ENCODE data around the gene NBDY. TPM values are rescaled to one million over a fixed set of nuclear protein-coding genes. Genes with fewer than 3 reads are reported as not detected.

NBDY gene
- total RNA-seq, 1 experiment from 2014 or later = 16.2 TPM

DNA sequence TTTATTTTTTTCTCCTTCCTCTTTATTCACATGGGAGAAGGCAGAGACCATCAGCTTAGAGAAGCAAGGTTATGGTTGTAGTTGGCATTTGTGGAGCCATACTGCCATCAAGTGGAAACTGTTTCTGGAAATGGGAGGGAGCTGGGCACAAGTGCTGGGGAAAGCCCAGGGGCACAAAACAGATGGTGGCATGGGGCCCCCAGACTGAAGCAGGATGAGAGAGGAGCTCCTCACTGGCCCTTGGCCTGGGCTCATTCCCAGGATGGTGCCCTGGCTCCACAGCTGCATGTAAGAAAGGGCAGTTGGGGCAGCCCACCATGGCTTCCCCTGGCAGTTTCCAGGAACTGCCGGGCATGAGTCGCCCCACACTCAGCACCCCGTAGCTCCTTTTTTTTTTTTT is 59.2 kb downstream of the NBDY start:
- no peaks in the 10 kb centered on the region for H3K9me3 ChIP-seq (replicated peaks)
- no peaks in the 10 kb centered on the region for H3K27me3 ChIP-seq
- H3K4me3 ChIP-seq = no peak overlapping the region
- no peaks in the 10 kb centered on the region for H3K36me3 ChIP-seq
- DNase-seq = no peak
- no peaks in the 10 kb centered on the region for H3K4me1 ChIP-seq
- H3K27ac ChIP-seq = no peak overlapping the region

DNA sequence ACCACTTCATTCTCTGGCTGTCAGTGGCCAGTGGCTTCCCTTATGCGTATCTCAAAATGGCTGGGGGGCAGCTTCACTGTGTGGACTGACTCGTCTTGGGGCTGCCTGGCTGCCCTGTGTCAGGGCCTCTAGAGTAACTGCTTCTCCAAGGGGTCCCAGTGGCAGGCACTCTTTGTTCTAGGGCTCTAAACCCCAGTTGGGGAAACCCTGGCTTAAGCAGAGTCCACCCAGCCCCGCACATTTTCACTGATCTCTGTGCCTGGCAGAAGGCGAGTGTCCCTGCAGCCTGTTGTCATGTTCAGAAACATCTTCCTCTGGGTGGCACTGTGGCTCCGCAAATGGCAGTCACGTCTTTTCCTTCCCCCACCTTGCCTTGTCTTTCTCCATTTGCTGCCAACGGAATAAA is 59.7 kb downstream of the NBDY start:
- H3K27me3 ChIP-seq = no peaks in the 10 kb centered on the region
- H3K27ac ChIP-seq = no peak overlapping the region
- H3K36me3 ChIP-seq = no peaks in the 10 kb centered on the region
- H3K4me1 ChIP-seq = no peaks in the 10 kb centered on the region
- H3K4me3 ChIP-seq = no peak overlapping the region
- no peak for DNase-seq
- H3K9me3 ChIP-seq (replicated peaks) = no peaks in the 10 kb centered on the region

DNA sequence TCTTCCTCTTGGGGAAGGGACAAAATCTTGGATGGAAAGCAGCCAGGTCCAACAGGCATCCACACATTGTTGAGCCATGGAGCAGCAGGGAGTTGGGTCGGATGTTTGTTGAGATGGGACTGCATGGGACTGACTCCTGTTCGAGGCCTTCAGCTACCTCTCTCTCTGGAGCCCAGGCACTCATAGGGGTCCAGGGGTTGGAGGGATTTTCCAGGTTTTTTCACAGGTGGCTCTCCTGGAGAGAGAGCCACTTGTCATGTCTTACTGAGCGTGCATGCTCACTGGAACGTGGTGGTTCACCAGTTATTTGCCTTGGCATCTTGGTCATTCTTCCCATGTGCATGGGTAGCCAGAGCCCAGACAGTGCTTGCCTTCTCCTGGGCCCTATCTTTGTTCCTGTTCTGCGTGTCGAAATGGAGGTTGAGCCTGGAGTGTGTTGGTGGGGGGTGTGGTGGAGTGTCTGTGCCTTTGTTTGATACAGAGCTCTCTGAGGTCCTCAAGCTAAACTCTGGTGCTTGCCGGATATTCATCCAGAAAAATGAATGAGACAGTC is 60.6 kb downstream of the NBDY start:
- no peaks in the 10 kb centered on the region for H3K9me3 ChIP-seq (replicated peaks)
- no peak for DNase-seq

DNA sequence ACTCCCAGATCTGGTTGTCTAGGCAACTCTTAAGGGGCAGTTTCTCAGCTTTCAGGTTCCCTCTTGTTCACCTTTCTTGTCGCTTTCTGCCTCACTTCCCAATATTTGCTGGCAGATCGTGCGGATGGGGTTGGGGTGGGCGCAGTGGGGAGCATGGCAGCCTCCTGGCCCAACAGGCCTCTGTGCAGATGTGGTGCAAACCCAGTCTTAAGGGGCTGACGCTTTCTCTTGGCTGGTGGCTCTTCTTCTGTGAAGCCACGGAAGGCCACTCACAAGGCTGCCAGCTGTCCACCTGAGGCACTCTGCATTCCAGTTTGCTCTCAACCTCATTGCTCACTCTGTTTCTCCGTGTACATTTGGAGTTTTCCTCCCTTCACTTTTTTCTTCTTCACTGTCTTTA is 61.7 kb downstream of the NBDY start:
- no peak overlapping the region for H3K4me3 ChIP-seq
- no peaks in the 10 kb centered on the region for H3K27me3 ChIP-seq
- no peaks in the 10 kb centered on the region for H3K9me3 ChIP-seq (replicated peaks)
- no peaks in the 10 kb centered on the region for H3K4me1 ChIP-seq
- DNase-seq = no peak
- no peaks in the 10 kb centered on the region for H3K36me3 ChIP-seq
- no peak overlapping the region for H3K27ac ChIP-seq

More for the DNA sequence above, 60.6 kb downstream of the NBDY start:
- no peaks in the 10 kb centered on the region for H3K4me1 ChIP-seq
- no peaks in the 10 kb centered on the region for H3K27me3 ChIP-seq
- no peak overlapping the region for H3K27ac ChIP-seq
- no peaks in the 10 kb centered on the region for H3K36me3 ChIP-seq
- no peak overlapping the region for H3K4me3 ChIP-seq

DNA sequence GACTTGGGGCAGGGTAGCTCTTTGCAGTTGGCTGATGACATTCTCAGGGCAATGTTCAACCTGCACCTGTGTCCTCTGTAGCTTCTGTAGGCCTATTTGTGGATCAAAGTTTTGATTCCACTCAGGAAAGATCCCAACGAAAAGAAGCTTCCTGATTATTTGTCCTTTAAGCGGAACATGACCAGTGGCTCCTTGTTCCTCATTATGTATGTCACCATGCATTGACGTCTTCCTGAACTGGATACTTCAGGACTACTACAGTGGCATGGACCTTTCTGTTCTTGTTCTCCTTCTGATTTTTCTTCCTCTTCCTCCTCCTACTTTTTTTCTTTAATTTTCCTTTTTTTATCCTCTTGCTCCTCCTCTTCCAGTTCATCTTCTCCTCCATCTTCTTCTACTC is 62.4 kb downstream of the NBDY start:
- Histone ChIP-seq H3K4me3 (no peak overlapping the region), H3K27ac (no peak overlapping the region), H3K27me3 (no peaks in the 10 kb centered on the region), H3K4me1 (no peaks in the 10 kb centered on the region), H3K9me3 (replicated peaks) (no peaks in the 10 kb centered on the region), H3K36me3 (no peaks in the 10 kb centered on the region)
- no peak for DNase-seq

DNA sequence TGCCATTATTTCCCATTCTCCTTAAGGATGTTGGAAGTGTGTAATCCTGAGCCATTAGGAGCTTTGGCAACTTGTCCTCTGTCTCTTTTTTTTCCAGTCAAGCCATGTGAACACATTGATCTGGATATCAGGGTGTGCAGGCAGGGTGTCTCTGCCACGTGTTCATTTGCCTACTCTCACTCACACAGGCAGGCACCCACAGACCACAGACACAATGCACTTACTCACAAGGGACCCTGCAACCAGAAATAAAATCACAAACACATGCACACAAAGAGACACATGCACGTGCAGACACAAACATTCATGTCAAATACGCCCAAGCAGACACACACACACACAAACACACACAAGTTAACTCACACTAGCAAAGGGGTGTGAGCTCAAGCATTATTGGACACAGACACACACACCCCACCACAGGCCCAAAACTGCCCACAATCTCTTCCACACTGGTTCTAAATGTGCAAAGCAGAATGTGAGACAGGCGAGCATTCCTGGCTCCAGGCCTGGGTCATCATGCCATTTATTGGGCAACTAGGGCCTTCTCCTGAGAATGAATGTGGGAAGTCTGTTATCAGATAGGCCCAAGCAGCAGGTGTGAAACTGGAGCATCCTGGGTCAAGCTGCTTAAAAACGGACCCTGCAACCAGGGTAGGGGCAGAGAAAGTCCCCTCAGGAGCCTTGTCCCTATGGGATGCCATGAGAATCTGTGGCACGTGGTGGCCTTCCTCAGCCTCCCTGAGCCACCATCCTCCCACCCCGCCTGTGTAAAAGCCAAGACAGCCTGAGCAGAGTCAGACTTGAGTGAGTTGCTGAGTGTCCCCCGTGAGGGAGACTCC is 63.4 kb downstream of the NBDY start:
- Histone ChIP-seq H3K4me1 (no peaks in the 10 kb centered on the region), H3K36me3 (no peaks in the 10 kb centered on the region), H3K9me3 (replicated peaks) (no peaks in the 10 kb centered on the region), H3K27ac (no peak overlapping the region), H3K4me3 (no peak overlapping the region), H3K27me3 (no peaks in the 10 kb centered on the region)
- DNase-seq = no peak

DNA sequence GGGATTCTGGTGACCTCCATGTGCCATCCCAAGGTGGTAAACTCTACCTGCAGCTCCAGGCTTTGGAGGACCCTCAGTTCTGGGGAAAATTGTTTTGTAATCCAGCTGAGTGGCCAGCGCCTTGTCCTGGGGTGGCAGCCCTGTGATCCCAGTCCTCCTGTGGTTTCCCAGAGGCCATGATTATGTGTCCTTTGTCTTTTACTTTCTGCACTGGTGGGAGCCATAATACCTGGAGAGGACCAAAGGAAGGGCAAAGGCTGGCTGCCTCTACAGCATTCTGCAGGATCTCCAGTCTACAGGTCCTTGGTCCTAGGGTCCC is 64.0 kb downstream of the NBDY start:
- Histone ChIP-seq H3K36me3 (no peaks in the 10 kb centered on the region), H3K4me3 (no peak overlapping the region), H3K27ac (no peak overlapping the region), H3K9me3 (replicated peaks) (no peaks in the 10 kb centered on the region), H3K4me1 (no peaks in the 10 kb centered on the region), H3K27me3 (no peaks in the 10 kb centered on the region)
- no peak for DNase-seq

DNA sequence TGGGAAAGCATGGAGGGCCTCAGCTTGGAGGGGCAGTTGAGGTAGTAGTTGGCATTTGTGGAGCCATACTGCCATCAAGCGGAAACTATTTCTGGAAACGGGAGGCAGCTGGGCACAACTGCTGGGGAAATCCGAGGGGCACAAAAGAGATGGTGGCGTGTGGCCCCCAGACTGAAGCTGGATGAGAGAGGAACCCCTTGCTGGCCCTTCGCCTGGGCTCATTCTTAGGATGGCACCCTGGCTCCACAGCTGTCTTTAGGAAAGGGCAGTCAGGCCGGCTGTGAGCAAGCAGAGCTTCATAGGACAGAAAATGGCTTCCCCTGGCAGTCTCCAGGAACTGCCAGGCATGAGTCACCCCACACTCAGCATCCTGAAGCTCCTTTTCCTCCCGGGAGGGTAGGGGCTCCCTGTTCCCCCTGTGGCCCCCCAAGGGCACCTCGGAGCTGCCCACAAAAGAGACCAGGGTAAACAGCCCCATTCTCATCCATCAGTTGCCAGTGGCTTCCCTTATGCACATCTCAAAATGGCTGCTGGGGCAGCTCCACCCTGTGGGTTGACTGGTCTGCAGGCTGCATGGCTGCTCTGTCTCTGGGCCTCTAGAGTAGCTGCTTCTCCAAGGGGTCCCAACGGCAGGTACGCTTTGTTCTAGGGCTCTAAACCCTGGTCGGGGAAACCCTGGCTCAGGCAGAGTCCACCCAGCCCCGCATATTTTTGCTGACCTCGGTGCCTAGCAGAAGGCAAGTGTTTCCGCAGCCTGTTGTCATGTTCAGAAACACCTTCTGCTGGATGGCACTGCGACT is 64.7 kb downstream of the NBDY start:
- Histone ChIP-seq H3K4me1 (no peaks in the 10 kb centered on the region), H3K4me3 (no peak overlapping the region), H3K9me3 (replicated peaks) (no peaks in the 10 kb centered on the region), H3K36me3 (no peaks in the 10 kb centered on the region), H3K27ac (no peak overlapping the region), H3K27me3 (no peaks in the 10 kb centered on the region)
- no peak for DNase-seq

DNA sequence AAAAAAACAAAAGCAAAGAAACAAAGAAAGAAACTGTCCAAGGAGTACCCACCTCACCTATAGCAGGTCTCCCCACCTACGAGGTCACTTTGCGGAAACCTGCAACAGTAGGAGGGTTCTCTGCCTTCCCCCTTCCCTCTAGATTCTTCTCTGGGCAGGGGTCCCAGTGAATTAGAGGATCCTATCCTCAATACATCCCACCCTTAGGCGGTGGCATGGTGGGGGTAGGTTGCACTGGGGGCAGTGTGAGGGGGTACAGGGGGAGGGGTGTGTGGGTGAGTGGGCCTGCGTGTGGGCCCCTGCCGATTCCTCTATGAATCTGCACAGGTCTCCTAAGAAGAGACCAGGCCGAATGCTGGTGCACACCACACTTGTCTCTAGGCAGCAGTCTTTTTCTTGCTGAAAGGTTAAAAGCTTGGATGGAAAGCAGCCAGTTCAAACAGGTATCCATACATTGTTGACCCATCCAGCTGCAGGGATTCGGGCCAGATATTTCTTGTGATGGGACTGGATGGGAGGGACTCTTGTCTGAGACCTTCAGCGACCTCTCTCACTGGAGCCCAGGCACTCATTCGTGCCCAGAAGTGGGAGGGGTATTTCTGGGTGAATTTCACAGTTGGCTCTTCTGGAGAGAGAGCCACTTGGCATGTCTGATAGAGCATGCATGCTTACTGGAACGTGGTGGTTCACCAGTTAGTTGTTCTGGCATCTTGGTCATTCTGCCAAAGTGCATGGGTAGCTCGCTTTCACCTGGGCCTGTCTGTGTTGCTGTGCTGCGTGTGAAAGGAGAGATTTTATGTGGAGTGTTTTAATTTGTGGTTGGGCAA is 65.6 kb downstream of the NBDY start:
- no peaks in the 10 kb centered on the region for H3K36me3 ChIP-seq
- DNase-seq = no peak
- no peak overlapping the region for H3K27ac ChIP-seq
- no peaks in the 10 kb centered on the region for H3K4me1 ChIP-seq
- no peaks in the 10 kb centered on the region for H3K9me3 ChIP-seq (replicated peaks)
- no peaks in the 10 kb centered on the region for H3K27me3 ChIP-seq
- H3K4me3 ChIP-seq = no peak overlapping the region

DNA sequence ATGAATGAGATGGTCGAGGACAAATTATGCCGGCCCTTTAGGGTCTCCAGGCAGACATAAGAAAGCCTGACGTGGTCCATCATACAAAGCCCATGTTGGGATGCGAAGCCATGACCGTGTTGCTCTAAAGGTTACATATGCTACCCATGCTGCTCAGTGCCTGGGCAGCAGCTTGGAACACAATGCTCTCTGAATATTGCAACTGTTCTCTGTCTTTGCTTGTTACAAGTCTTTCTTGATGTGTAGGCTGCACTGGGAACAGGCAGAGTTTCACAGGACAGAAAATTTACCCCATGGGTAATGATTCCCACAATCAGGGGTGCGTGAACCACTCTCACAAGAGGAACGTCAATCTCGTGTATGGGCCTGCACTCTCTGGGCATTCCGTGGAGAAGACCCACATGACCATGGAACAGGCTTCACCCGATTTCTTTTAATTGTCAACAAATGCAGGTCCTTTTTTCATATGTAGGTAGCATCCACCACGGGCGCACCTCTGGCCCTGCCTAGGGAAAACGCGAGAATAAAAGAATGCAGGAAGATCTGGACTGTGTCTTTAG is 66.3 kb downstream of the NBDY start:
- no peaks in the 10 kb centered on the region for H3K36me3 ChIP-seq
- H3K27ac ChIP-seq = no peak overlapping the region
- H3K4me3 ChIP-seq = no peak overlapping the region
- no peaks in the 10 kb centered on the region for H3K4me1 ChIP-seq
- no peak for DNase-seq
- H3K27me3 ChIP-seq = no peaks in the 10 kb centered on the region
- H3K9me3 ChIP-seq (replicated peaks) = no peaks in the 10 kb centered on the region

DNA sequence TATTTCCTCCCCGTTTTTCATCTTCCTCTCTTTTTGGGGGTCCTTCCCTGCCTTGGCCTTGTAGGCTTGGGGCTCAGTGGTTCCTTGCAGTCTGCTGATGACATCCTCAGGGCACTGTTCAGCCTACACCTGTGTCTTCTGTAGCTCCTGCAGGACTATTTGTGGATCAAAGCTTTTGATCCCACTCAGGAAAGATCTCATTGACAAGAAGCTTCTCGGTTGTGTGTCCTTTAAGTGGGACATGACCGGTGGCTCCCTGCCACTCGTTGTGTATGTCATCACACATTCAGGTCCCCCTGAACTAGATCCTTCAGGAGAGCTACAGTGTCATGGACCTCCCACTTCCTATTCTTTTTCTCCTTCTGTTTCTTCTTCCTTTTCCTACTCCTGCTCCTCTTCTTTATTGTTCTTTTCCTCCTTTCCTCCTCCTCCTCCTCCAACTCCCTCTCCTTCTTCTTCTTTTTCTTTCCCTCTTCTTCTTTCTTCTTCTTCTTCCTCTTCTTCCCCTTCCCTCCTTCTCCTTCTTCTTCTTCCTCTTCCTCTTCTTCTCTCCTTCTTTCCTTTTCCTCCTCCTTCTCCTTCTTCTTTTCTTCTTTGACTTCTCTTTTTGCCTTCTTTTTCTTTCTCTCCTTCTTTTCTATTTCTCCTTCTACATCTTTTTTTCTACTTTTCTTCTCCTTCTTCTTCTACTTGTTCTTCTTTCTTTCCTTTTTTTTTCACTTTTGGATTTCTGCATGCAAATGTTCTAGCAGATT is 67.8 kb downstream of the NBDY start:
- no peaks in the 10 kb centered on the region for H3K9me3 ChIP-seq (replicated peaks)
- no peak overlapping the region for H3K27ac ChIP-seq
- no peak for DNase-seq
- H3K36me3 ChIP-seq = no peaks in the 10 kb centered on the region
- no peaks in the 10 kb centered on the region for H3K27me3 ChIP-seq
- no peak overlapping the region for H3K4me3 ChIP-seq
- no peaks in the 10 kb centered on the region for H3K4me1 ChIP-seq

DNA sequence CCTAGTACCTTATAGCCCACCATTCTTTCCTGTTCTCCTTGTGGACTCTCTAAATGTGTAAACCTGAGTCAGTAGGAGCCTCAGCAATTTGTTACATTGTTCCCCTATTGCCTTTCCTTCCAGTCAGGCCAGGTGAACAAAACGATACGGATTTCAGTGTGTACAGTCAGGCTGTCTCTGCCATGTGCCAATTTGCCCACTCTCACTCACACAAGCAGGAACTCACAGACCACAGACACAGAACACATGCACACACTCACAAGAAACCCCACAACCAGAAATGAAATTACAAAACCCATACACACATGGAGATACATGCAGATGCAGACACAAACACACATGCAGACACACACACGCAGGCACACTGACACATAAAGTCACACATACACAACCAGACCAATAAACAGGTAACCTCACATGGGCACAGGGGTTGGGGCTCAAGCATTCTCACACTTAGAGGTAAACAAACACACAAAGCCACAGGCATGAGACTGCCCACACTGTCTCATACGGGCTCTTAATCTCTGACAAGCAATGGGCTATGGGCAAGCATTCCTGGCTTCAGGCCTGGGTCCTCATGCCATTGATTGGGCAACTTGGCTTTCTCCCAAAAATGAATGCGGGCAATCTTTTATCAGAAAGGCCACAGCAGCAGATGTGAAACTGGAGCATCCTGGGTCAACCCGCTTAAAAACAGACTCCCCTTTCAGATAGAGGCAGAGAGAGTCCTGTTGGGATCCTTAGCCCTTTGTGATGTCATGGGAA is 68.7 kb downstream of the NBDY start:
- DNase-seq = no peak
- Histone ChIP-seq H3K27ac (no peak overlapping the region), H3K36me3 (no peaks in the 10 kb centered on the region), H3K4me3 (no peak overlapping the region), H3K9me3 (replicated peaks) (no peaks in the 10 kb centered on the region), H3K27me3 (no peaks in the 10 kb centered on the region), H3K4me1 (no peaks in the 10 kb centered on the region)

DNA sequence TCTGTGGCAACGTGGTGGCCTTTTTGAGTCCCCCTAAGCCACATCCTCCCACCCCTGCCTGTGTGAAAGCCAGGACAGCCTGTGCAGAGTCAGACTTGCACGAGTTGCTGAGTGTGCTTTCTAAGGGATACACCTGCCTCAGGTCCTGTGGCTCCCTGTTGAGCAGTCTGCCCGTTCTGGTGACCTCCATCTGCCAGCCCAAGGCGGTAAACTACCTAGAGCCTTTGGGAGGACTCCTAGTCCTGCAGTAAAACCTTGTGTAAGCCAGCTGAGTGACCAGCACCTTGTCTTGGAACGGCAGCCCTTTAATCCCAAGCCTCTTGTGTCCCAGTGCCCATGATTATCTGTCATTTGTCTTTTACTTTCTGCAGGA is 69.3 kb downstream of the NBDY start:
- Histone ChIP-seq H3K9me3 (replicated peaks) (no peaks in the 10 kb centered on the region), H3K4me1 (no peaks in the 10 kb centered on the region), H3K4me3 (no peak overlapping the region), H3K27me3 (no peaks in the 10 kb centered on the region), H3K27ac (no peak overlapping the region), H3K36me3 (no peaks in the 10 kb centered on the region)
- DNase-seq = no peak
